GM10847 (cell line): ENCODE measurements around the gene SLK.

Experiments used
- POLR2A ChIP-seq: IDR thresholded peaks from 2 replicates; pipeline ENCODE4 v1.6.1; 2011; ENCODE audit not compliant: insufficient read length; ENCODE audit errors: extremely low read depth

SLK gene

DNA sequence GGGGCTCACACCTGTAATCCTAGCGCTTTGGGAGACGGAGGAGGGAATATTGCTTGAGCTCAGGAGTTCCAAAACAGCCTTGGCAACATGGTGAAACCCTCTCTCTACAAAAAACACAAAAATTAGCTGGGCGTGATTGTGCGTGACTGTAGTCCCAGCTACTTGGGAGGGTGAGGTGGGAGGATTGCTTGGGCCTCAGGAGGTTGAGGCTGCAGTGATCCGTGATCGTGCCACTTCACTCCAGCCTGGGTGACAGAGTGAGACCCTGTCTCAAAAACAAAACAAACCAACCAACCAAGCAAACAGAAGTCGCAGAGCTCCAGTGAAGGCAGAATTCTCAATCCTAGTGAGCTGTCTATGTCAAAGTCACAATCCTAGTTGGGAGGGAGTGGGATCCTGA lies 34.7 kb upstream of the SLK start:
- no peak for TF ChIP-seq POLR2A

DNA sequence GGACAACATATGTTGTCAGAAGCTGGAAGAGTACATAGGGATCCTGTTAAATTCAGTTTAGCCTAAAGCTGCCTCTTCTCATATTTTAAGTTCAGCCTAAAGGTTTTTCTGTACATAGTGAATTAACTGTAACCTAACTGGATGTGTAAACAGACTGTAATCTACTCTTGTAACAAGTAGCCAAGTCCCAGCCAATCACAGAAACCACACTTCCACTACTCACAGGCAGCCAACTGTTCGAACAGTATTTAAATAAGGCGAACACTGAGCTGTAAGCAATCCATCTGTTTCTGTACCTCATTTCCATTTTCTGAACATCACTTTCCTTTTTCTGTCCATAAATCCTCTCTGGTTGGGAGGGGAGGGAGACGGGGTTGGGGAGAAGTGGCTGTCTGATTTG lies 34.0 kb upstream of the SLK start:
- no peak for TF ChIP-seq POLR2A

DNA sequence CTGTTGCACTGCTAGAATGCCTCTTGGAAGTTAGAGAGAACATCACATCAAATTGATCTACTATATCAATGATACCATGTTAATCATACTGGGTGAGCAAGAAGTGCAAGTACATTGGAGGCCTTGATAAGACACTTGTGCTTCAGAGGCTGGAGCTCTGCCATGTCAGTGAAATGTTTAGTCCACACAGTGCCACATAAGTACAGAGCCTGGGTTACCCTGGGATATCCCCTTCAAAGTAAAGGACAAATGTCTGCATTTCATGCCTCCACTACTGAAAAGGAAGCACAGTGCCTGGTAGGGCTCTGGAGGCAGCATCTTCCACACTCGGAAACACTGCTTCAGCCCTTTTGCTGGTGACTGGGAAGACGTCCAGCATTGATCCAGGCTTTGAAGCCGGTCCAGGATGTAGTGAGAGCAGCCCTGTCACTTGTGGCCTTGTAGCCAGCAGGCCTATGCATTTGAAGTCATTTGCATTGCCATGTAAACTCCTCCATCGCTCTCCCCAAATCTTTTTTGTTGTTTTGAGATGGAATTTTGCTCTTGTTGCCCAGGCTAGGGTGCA lies 33.3 kb upstream of the SLK start:
- no peak for TF ChIP-seq POLR2A

DNA sequence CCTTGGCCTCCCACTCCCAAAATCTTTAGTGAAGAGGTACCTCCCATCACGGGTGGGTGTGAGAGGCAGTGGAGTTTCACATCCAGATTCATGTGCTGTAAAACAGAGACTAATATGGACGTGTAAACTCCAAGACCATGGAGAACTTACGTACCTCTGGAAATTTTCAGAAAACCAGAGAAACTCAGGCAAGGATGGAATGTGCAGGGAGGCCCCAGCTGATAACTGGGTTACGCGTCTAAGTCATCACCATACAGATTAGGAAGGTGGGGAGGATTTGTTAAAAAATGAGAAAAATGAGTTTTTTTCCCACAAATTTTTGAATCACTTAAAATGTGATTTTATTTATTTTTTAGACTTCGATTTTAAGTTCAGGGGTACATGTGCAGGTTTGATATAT lies 32.6 kb upstream of the SLK start:
- no peak for TF ChIP-seq POLR2A

DNA sequence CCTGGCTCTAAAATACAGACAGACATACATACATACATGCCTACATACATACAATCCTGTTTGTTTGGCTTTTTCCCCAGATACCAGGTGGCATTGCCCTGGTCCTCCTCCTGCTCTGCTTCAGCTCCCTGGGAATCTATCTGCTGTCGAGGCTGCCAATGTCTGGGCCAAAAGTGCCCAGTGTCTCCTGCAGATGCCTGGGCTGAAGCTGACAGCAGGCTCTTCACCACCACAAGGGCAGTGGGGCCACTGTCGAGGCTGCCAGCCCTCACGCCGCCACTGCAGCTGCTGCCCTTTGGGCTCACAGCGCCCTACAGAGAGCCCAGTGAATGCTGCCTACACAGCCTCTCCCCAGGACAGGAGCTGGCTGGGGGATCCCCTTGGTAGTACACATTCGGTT lies 30.9 kb upstream of the SLK start:
- no peak for TF ChIP-seq POLR2A

DNA sequence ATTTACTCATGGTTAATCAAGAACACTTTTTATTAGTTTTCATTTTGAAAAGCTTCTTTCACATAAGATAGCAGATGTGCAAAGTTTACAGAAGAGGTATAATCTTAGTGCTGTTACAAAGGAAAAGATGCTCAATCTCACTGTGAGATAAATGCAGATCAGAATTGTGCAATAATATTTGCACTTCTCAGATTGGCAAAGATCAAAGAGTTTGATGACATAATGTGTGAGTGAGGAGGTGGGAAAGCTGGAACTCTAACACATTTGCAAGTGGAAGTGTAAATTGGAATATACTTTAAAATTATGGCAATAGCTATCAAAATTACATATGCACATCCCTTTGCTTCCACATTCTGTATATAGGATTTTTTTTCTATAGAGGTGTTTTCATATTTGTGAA lies 27.4 kb upstream of the SLK start:
- TF ChIP-seq POLR2A = no peak

DNA sequence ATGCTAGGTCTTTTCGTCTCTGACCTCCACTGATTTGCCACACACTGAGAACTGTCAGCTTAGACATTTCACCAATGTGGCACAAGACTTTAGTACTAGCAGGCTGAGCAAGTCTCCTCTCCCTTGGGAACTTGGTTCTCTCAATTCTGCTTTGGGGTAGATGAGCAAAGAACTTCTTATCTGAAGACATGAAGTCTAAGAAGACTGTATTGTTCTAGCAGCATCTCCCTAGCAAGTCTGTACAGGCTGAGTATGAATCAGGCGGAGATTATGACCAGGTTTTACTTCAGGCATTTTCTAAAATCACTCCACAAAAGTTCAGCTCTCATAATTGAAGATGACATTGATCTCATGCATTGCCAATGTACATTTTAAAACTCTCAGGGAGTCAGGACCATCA lies 25.1 kb upstream of the SLK start:
- no peak for TF ChIP-seq POLR2A

DNA sequence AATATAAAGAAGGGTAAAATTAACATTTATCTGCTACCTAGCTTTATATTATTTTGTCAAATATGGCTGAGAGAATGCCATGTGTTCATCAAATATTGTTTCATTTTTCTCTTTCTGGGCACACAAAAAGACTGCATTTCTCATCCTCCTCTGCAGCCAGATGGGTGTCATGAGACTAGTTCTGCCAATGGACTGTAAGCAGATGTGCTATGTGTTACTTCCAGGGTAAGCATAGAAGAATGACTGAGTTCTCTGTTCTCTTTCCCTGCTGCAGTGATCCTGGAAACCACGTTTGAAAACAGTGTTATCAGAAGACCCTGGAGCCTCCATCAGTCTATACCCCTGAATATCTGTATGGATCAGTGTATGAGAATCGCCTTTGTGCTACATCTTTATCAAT lies 24.1 kb upstream of the SLK start:
- TF ChIP-seq POLR2A = no peak

DNA sequence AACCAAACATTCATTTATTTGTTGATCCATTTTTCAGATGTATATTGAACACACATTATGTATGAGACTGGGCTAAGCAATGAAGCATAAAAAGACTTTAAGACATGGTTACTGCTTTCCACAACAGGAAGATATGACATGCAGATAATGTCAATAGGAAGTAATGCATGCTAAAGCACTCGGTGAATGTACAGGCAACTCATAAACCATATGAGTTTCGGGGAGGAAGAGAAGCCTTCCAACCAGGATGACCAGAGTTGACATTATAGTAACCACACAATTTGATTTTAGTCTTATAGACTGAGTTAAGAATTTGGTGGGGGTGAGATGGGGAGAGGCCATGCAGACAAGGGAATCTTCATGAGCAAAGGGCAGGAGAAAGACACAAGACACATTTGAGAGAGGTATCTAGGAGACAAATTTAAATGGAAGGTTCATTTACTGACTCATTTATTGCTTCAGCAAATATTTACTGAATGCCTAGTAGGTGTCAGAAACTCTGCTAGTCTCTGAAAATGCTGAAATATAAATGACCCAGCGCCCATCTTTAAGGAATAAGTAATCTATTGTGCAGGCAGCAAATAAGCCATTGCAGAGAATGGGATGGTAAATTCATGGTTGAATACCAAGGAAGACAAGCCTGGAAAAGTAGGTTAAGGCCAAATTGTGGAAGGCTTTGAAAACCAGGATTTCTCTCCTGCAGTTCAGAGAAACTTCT lies 19.0 kb upstream of the SLK start:
- no peak for TF ChIP-seq POLR2A

DNA sequence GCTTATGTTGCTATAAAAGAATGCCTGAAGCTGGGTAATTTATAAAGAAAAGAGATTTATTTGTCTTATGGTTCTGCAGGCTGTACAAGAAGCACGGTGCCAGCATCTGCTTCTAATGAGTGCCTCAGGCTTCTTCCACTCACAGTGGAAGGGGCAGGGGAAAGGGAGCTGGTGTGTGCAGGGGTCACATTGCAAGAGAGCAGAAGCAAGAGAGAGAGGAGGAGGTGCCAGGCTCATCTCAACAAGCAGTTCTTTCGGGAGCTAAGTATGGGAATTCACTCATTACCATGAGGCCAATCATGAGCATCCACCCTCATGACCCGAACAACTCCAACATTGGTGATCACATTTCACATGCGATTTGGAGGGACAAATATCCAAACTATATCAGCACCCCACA lies 17.2 kb upstream of the SLK start:
- no peak for TF ChIP-seq POLR2A

DNA sequence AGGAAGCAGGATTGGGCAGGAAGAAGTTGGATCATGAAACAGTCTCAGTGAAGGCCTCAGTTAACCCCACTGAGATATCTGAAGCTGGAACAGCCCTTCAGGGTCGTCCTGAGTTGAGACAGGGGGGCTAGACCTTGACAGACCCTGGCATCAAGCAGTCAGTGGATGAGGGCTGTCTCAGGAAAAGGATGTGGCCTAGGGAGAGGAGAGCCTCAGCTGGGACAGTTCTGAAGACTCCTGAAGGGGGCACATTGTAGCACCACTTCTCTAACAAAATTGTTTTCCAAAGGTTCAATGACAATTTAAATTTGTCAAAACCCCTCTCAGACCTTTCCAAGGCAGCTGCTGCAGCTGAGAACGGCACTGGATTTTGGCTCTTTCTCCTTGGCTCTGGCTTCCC lies 15.8 kb upstream of the SLK start:
- no peak for TF ChIP-seq POLR2A

DNA sequence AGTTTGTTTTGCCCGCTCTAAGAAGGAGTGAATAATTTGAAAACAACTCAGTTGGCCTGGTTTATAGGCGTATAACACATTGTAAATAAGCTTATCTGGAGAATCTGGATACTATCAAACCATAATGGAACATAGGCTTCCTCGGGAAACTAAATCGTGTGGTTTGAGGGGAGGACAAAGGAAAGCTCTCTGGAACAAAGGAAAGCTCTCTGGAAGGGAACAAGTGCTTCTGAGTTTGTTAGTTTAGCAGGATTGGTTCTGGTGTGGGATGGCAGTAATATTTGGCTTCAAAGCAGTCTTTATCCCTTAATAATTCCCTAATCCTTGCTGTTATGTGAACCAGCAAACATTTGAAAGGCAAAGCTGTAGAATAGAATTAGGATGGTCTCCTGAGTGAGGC lies 15.0 kb upstream of the SLK start:
- no peak for TF ChIP-seq POLR2A

DNA sequence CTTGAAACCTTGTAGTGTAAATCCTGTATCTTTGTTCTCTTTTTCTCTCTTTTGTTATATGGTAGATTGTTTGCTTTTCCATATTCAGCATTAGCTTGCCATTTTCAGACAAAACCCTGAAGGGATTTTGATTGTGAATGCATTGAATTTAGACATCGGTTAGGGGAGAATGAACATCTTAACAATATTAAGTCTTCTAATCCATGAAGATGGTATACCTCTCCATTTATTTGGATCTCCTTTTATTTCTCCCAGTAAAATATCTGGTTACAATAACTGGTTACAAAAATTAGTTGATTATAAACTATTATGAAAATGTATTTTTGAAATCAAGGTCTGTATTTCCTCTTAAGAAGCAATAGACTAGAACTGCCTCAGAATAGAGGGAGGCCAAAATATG lies 12.4 kb upstream of the SLK start:
- TF ChIP-seq POLR2A = no peak

DNA sequence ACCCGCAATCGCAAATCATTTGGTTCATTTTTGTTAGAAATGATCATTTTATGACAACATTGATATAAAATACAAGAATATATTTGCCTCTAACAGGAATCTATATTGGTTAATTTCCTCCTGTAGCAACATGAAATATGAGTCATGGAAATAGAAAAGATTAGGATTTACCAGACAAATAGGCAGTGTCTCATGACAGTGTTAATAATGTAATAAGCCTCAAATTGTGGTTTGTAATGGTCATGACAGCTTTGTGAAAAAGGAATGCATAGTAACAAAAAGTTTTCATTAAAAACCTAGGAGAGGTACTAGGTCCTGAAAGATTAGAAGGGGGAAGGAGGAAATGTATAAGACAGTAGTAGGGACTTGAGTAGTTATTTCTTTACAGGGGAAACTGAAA lies 7.9 kb upstream of the SLK start:
- TF ChIP-seq POLR2A = no peak

DNA sequence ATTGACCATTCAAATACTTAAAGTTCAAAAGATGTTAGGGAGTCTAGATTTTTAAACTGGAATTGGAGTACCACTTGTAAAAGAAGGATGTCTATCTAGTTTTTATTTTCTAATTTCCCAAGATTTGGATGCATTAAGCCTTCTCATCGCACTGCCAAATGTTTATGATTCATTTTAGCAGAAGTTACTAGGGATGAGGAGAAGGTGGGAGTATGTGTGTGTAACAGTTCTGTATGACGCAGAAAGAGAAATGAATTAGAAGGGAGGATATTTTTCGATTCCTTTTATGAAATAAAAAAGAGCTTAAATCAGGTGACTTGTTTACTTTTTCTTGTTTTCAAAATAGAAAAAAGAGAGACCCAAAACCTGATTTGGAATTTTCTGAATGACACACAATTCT lies 6.8 kb upstream of the SLK start:
- no peak for TF ChIP-seq POLR2A

DNA sequence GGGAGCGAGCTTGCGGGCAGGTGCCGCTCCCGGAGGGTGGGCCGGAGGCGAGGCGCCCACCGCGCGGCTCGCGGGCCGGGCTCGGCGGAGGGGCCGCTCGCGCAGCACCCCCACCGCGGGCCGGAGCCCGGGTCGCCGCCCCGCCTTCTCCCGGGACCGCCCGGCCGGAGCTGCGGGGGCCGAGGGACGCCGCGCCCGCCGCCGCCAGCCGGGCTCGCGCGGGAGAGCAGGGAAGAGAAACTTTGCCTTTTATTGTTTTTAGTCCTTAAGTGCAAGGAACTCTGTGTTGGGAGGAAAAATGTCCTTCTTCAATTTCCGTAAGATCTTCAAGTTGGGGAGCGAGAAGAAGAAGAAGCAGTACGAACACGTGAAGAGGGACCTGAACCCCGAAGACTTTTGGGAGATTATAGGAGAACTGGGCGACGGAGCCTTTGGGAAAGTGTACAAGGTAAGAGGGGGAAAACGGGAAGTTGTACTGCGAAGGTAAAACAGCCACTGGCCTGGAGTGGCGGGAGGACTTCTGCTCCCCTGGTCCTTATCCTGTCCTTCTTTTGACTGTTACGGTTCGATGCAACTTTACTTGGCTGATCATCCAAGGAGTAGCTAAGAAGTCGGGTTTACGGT lies 620 bp downstream of the SLK start:
- no peak for TF ChIP-seq POLR2A
